GM19463 (cell line): Measurements from ENCODE around the gene PADI2.

ENCODE experiments used
- ATAC-seq: cut with Tn5 transposase; IDR thresholded peaks from one replicate; pipeline ENCODE4 v1.9.1; 2021; ENCODE audit warnings: mild to moderate bottlenecking, moderate library complexity; ENCODE audit not compliant: unreplicated experiment

The PADI2 gene

DNA sequence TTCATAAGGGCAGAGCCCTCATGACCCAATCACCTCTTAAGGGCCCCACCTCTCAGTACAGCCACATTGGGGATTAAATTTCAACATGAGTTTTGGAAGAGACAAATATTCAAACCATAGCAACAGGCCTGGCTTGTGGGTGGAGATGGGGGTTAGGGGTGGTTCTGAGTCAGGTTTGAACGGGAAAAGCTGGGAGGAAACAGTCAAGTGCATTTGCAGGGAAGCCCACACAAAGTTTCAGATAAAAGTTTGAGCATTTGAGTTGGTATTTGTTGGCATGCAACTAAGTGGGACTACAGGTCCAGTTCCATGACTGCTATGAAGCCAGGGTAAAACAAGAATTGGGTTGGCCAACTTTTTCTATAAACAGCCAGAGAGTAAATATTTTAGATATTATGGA, 21.0 kb upstream of the PADI2 start:
- ATAC-seq: no peak

DNA sequence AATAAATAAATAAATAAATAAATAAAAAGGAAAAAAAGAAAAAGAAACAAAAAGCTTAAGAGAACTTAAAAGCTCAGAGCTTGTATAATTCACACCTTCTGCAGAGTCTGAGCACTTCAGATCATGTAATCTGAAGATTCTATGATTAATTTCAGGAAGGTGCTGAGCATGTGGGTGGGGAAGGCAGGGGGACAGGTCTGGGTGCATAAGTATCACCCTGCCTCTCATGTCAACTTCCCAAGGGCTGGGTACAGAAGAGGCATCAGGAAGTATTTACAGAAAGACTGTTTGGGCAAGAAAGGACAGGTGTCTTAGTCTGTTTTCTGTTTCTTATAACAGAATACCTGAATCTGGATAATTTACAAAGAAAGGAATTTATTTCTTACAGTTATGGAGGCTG, 20.4 kb upstream of the PADI2 start:
- no peak for ATAC-seq

DNA sequence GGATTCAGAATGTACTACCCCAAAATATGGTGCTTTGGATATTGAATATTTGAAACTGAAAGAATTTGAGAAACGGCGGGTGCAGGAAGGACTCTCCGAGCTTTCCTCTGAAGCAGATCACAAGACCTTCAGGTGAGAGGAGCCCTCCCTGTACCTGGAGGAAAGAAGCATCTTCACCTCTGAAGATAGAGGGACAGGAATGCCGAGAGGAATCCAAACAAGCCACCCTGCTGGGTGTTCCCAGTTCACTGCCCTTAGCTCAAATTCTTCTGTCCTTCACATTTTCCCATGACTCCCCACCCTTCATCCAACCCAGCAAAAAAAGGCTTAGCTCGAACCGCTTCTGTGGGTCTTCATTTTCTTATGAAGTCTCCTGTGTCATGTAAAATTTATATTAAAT, 18.2 kb upstream of the PADI2 start:
- ATAC-seq: no peak

DNA sequence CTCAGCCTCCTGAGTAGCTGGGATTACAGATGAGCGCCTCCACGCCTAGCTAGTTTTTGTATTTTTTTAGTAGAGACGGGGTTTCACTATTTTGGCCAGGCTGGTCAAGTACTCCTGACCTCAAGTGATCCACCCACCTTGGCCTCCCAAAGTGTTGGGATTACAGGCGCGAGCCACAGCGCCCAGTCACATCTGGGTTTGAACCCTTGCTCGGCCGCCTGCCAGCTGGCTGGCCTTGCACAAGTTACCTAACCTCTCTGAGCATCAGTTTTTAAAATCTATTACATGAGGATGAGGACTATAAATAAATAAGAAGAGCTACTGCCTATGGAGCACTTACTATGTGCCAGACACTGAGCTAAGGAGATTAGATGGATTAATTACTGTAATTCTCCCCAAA, 17.7 kb upstream of the PADI2 start:
- no peak for ATAC-seq

DNA sequence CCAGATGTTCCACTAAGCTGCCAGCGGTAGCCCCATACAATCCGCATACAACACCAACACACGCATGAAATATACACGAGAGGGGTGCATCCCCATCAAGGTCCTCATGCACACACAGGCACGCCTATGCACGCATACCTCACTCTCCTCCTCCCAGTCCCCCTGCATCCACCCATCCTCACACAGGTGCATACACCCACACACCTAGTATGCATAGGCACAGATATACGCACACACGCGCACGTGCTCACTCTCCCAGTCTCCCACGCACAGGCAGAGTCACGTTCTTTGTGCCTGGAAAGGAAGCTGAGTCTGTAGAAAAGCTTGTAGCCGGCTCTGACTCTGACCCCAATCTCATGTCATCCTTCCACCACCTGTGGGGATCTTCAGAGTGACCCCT, 16.9 kb upstream of the PADI2 start:
- no peak for ATAC-seq

DNA sequence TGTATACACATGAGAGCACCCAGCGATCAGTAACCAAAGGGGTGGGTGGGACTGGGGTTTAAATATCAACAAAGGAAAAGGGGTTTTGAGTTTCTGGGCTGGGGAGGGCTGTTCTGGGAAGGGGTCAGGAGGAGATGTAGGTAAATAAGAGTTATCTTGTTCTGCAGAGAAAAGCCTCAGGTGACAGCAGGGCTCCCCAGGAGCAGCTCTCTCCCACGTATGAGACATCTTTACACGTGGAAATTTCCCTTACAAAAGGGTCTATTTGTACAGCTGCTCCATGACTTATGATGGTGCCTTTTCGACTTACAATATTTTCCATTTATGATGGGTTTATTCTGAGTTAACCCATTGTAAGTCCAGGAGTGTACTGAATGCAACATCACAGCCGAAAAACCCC, 16.3 kb upstream of the PADI2 start:
- no peak for ATAC-seq

DNA sequence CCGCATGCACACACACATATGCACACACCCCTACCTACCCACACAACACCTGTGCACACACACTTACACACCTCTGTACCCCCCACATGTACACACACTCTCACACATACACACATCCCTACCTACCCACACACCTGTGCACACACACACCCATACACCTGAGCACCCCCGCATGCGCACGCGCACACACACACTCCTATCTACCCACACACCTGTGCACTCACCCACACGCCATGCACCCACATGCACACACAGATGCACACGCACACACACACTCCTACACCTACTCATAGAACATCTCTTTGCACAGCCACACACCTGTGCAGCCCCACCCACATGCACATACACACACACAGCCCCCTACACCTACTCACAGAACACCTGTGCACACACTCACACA, 15.5 kb upstream of the PADI2 start:
- ATAC-seq: no peak

DNA sequence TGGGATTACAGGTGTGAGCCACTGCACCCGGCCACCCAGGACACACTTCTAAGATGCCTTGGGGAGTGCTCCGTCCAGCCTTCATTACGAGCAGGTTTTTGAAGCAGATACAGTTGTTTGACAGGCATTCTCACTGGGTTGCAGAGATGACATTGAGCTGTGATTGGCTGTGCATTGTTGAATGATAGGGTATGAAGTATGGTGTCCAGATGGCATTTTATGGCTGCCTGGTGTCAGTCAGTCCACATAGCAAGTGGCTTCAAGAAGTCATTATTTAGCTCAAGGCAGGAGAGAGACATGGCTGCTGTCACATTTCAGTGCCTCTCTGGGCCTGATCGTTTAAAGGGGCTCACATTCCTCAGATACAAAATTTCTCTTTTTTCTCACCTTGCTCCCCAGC, 14.8 kb upstream of the PADI2 start:
- ATAC-seq: no peak

DNA sequence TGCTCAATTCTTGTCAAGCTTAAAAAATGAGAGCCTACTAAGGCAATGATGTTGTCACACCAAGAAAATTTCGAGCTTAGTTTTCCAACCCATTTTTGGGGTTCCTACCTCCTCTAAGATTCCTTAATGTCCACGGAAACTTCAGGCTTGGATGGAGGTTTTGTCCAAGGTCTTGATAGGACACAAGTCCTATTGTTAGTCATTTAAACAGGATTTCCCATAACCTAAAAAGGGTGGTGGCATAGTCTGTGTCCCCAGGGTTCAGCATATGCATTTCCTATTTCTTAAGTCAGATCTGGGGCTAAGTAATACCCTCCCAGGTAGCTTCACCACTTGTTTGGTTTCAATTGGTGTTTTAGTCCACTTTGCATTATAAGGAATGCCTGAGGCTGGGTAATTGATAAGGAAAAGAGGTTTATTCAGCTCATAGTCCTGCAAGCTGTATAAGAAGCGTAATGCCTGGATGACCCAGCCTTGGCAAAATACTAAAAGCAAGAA, 10.9 kb upstream of the PADI2 start:
- no peak for ATAC-seq

DNA sequence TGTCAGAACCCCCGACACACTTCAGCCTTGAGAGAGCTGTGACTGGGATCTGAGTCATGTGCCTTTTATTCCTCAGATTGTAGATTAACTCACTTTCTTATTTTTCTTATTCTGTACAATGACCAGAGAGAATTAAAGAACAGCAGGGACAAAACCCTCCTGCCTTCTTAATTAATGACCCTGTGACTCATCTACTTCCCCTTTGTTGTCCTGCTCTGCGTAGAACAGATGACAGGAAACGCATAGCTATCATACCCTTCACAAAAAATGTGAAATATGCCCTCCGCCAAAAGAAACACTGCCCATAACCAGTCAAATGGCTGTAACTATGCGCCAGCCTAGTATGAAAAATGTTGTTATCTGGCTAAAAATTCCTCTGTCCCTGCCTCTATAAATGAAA, 9.1 kb upstream of the PADI2 start:
- no peak for ATAC-seq

DNA sequence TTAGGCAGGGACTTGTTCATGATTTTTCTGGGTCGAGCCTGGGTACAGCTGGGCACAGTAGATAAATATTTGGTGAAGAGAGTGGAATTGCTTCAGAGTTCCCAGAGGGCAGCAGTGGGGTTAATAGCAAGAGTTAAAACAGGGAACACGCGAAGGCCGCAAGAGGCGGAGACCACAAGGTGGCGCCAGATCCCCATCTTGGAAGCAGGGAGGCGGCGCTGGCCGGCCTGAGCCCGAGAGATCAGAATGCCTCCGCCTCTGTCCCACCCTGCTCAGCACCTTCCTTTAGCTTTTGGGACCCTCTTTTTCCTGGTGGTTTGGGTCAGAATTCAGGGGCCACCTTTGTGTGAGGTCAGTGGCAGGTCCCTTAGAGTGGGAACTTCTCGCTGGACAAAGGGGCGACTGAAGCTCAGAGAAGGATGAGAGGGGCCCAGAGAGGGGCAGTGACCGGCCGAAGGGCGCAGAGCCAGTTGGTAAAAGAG, 6.5 kb upstream of the PADI2 start:
- no peak for ATAC-seq

DNA sequence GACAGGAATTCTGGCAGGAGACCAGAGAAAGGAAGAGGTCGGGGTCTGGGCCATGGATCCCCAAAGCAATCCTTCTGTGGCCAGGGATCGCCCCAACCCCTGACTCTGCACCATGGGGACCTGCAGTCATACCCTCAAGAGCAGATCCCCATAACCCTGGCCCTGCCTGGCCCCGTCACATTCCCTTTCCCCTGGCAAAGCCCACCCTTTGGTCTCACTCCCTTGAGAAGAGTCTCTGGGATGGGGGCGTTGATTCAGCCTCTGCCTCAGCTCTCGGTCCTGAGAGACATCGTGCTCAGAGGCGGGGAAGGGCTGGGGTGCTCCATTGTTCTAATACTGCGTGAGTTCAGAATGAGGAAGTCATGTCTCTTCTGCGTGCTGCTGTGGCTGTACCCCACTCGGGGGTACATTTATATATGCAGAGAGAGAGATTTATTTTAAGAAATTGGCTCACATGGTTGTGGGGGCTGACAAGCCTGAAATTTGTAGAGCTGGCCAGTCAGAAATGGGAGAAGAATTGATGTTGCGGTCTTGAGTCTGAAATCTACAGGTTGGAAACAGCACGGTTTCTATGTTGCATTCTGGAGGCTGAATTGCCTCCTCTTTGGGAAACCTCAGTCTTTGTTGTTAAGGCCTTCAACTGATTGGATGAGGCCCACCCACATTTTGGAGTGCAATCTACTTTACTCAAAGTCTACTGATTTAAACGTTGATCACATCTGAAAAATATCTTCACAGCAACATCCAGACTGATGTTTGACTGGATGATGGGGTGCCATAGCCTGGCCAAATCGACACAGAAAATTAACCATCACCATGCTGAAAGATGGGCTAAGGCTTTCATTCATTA, 4.2 kb upstream of the PADI2 start:
- ATAC-seq: no peak

DNA sequence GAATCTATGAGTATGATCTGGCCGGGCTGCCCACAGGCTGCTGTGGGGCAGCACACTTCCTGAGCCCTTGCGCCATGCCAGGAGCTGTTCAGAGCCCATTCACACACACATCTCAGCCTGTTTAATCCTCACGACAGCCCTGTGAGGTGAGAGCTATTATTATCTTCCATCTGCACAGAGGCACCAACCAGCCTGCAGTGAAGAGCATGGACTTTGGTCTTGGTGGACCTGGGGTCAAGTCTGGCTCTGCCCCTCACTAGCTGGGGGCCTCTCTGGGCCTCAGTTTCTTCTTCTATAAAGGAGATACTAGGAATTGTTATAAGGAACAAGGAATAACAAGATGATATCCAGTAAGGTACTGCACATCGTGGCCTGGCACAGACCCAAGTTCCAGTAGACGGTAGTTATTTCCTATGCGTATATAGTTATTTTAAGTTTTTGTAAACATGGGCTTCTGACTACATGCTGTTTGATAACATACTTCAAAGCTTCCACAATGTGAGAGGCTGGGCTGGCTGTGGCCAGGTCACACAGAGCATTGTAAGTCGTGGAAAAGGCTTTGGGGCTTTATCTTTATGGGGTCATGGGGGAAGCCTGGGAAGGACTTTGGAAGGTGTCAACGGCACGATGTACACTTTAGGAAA, 3.4 kb upstream of the PADI2 start:
- no peak for ATAC-seq

DNA sequence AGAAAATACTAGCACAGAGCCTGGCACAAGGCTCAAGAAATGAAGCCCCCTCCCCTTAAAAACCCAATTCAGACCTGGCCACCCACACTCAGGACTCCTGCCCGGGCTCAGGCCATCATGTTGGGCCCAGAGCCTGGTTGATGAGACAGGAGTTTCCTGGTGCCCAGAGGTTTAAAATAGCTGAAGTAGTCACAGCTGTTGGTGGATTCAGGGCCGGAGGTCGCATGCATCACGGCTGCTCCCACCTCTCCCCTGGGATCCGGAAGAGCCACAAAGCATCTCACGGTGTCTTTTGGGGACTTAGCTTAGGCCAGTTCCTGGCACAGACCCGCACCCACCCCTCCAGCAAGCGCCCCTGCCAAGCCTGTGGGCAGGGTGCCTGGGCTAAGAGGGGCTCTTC, 2.6 kb upstream of the PADI2 start:
- no peak for ATAC-seq

DNA sequence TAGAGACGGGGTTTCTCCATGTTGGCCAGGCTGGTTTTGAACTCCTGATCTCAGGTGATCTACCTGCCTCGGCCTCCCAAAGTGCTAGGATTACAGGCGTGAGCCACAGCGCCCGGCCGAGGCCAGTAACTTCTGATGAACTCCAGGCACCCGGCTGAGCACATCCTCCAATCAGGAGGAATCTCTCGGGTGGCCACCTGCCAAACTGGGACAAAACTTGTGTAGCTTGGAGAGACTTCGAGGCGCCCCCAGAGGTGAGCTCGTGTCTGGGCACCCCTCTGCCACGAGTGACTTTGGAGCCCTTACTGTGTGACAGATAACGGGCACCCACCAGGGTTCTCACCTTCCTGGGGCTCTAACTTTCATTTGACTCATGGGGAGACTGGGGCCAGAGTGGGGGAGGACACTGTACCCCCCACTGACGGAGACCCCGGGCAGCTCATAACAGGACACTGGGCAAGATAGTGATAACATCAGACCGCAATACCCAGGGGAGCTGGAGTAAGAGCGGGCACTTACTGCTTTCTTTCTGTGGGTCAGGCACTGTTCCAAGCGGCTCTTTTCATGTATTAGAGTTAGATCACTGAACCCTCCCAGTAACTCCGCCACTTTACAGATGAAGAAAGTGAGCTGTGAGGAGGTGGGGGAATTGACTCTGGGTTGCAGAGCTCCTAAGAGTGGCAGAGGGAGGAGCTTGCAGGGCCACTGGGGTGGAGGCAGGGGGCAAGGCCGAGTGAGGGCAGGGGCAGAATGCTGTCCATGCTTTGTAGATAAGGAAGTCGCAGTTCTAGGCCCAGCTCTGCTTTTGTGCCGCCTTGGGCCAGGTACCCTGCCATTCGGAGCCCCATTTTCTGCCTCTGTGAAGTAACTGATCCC, 1.9 kb upstream of the PADI2 start:
- no peak for ATAC-seq

DNA sequence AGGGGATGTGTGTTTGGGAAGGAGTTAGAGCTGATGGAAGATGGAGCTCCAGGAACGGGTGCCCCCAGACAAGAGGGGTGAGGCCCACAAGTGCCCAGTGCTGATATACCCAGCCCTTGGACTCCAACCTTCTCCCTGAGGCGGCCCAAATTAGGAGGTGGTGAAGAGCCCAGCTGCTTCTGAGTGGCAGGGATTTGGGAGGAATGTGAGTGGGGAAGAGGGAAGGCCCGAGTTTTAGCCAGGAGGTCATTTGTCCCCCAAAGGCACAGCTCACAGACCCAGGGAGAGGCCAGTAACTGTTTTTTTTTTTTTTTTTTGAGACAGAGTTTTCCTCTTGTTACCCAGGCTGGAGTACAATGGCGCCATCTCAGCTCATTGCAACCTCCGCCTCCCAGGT, 1.2 kb upstream of the PADI2 start:
- no peak for ATAC-seq

DNA sequence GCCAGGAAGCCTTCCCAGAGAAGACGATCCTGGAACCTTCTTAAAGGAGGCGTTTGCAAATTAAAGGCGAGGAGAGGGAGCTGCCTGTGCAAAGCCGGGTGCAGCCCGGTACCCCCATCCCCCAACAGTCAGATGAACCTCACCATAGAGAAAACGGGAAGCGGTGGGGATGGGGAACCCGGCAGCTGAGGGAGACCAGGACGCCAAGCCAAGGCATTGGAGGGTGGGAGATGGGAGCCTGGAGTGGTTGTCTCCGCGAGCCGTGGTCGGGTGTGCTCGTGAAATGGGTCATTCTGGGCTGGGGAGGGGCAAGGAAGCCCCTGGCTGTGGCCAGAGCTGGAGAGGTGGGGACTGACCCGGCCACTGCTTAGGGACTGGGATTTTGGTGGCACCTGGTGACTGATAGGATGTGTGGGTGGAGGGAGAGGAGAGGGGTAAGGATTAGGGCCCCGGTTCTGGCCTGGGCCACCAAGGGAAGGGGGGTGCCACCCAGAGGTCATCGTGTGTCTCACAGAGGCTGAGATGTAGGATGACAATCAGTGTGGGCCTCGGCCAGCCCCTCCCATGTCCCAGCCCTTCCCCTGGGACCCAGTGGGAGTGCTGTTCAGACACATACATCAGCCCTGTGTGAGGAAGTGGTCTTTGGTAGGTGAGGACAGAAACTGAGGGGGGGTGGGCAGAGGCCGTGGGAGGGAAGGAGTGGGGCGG, 676 bp upstream of the PADI2 start:
- no peak for ATAC-seq

DNA sequence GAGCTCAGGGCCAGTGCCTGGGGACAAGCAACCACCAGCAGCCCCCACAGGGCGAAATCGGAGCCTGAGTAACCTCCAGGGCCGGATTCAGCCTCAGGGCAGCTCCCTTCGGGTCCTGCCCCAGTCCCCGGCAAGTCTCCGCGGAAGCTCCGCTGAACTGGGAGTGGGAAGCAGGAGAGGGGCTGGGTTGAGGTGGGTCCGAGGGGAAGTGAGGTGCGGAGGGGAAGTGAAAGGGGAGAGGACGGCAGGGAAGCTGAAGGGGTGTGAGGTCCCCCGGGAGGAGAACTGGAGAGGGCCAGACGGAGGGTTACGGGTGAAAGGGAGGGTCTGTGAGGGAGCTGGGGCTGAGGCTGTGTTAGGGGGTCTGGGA, 560 bp downstream of the PADI2 start:
- ATAC-seq: no peak

DNA sequence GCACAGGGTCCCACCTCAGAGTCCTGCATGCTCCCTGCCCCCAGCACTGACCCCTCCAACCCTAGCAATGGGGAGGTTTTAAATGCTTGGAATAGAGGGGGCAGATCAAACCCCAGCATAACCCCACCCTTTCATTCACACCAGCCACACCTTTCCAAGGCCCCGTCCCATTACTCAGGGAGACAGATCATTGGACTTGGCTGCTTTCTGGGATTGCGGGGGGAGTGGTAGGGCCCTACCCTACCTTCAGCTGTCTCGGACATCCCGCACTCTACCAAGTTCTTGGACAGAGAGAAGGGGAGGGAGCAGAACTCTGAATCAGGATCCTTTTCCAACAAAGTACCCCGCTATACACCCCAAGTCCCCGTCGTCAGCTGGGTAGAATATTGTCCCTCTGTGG, 983 bp downstream of the PADI2 start:
- ATAC-seq: no peak

DNA sequence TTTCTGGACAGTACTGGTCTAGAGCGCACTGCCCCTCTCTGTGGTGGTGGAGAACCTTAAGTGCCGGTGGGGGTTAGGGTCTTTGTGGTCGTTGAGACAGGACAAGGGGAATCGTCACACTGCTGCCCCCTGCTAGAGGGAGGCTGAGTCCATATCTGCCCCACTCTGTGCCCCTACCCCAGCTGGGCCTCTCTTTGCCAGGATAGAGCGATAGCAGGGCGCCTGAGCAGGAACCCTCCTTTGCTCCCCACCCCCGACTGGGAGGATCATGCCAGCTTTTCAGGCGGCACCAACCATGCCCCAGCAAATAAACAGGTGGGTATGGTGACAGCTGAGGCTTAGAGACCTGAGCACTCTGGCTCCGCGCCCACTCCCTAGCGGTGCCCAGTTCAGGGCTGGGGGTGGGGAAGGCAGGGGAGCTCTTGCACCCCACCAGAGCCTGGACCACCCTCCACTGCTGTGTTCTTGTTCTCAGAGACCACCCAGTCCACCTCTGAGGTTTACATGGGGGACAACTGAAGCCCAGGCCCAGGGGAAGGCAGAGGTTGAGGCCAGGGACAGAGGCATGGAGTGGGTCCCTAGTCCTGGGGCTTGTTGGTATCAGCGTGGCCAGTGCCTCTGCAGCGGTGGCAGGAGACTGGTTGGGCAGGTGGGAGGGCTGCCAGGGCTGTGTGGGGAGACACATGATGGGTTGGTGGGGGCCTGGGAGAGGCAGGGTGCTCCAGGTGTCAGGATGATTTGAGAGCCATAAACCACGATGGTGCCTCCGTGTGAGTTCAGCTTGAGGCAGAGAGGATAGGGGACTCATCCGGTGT, 1.6 kb downstream of the PADI2 start:
- no peak for ATAC-seq
